ENCODE data around the gene CCL2. TPM values are rescaled to one million over a fixed set of nuclear protein-coding genes. Genes with fewer than 3 reads are reported as not detected.

Gene CCL2
- total RNA-seq, 5 donors from 2014 or later (not counting 1 experiment from before 2014, with no cell fraction given): 0.38 to 0.76 (median 0.60) TPM; not detected in 2

DNA sequence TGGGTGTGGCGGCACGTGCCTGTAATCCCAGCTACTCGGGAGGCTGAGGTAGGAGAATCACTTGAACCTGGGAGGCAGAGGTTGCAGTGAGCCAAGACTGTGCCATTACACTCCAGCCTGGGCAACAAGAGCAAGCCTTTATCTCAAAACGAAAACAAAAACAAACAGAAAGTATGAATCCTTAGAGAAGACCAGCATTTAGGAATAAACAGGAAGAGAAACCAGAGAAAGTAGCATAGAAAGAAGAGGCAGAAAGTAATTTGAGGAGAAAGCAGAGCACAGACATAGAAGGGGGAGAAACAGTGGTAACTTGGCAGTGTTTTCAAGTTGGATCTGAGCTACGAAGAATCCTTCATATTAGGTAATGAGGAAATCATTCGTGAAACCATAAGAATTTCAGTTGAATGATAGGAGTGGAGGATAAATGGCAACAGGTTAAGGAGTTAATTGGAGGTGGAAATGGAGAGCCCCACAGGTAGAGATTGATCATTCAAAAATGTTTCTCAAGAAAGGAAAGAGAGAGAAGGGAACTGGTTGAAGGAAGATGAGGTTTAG lies 9.7 kb upstream of the CCL2 start:
- H3K4me1 ChIP-seq (ENCODE audit: control insufficient read depth in 1 of 2, extremely low read depth in 1 of 2, insufficient read depth in 2 of 2, low read length in 2 of 2): no peaks in the 10 kb centered on the region
- H3K4me1 Mint-ChIP-seq: no peaks in the 10 kb centered on the region
- H3K27me3 ChIP-seq (replicated peaks in 1 of 2; ENCODE audit: control insufficient read depth in 2 of 2, extremely low read depth in 1 of 2, insufficient read depth in 2 of 2, low read length in 1 of 2): peaks cover 0 to 7% of the 10 kb centered on the region in 2 experiments
- H3K27ac Mint-ChIP-seq: no peak overlapping the region
- no peaks in the 10 kb centered on the region for H3K9me3 ChIP-seq
- WGBS (ENCODE audit: insufficient coverage): 87% methylated on average over 2 of the region's 6 CpGs
- no peaks in the 10 kb centered on the region for H3K36me3 Mint-ChIP-seq
- H3K4me3 Mint-ChIP-seq: no peak overlapping the region
- H3K4me3 ChIP-seq (ENCODE audit: control insufficient read depth in 1 of 2, extremely low read depth in 1 of 2, low read length in 1 of 2): no peak overlapping the region
- DNase-seq (no peak), ATAC-seq (replicated peaks in 1 of 4) (no peak)
- CTCF ChIA-PET: no interaction called here
- no peaks in the 10 kb centered on the region for H3K36me3 ChIP-seq (ENCODE audit: control insufficient read depth in 2 of 2, extremely low read depth in 1 of 2, insufficient read depth in 1 of 2, low read length in 1 of 2)
- no peaks in the 10 kb centered on the region for H3K9me3 Mint-ChIP-seq
- H3K27me3 Mint-ChIP-seq: peaks cover 10% of the 10 kb centered on the region in 2 donors
- no peak overlapping the region for H3K27ac ChIP-seq (ENCODE audit: low read length)
- POLR2A ChIA-PET: no interaction called here

- ChIA-PET POLR2A (no interaction called here), CTCF (no interaction called here)
- Histone ChIP-seq H3K4me3 (ENCODE audit: control insufficient read depth in 1 of 2, extremely low read depth in 1 of 2, low read length in 1 of 2) (no peak overlapping the region), H3K27ac (ENCODE audit: low read length) (no peak overlapping the region), H3K27me3 (replicated peaks in 1 of 2; ENCODE audit: control insufficient read depth in 2 of 2, extremely low read depth in 1 of 2, insufficient read depth in 2 of 2, low read length in 1 of 2) (peaks cover 0 to 7% of the 10 kb centered on the region in 2 experiments), H3K36me3 (ENCODE audit: control insufficient read depth in 2 of 2, extremely low read depth in 1 of 2, insufficient read depth in 1 of 2, low read length in 1 of 2) (no peaks in the 10 kb centered on the region), H3K9me3 (no peaks in the 10 kb centered on the region), H3K4me1 (ENCODE audit: control insufficient read depth in 1 of 2, extremely low read depth in 1 of 2, insufficient read depth in 2 of 2, low read length in 2 of 2) (no peaks in the 10 kb centered on the region)
- no peaks in the 10 kb centered on the region for H3K4me1 Mint-ChIP-seq
- DNase-seq (peak in 1 of 35 experiments; percentile 15), ATAC-seq (replicated peaks in 1 of 4) (no peak)
- H3K27ac Mint-ChIP-seq: no peak overlapping the region
- no peak overlapping the region for H3K4me3 Mint-ChIP-seq
- no peaks in the 10 kb centered on the region for H3K36me3 Mint-ChIP-seq
- peaks cover 8 to 12% of the 10 kb centered on the region in 2 donors for H3K27me3 Mint-ChIP-seq
- WGBS (ENCODE audit: insufficient coverage): no CpG with 5 or more reads among the region's 1 CpG
- H3K9me3 Mint-ChIP-seq: no peaks in the 10 kb centered on the region
Measured at GRCh38 chr17:34246446-34246845, 8.6 kb upstream of the CCL2 start.

DNA sequence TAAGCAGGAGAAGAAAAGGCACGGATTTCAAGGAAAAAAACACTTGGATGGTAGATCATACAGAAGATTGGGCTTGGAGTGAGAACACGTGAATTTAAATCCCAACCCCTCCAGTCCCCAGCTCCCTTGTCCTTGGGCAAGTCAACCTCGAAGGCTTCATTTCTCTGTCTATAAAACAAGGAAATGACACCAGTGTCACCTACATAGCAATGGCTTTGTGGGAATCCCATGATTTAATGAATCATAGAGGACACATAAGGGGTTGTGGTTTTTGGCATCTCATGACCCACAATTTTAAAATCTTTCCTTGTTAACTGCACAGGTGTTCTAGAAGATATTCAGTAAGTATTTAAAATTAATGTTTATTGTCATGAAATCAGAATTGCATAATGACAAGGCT lies 8.2 kb upstream of the CCL2 start:
- CTCF ChIA-PET: no interaction called here
- WGBS (ENCODE audit: insufficient coverage): no CpG with 5 or more reads among the region's 3 CpGs
- no peaks in the 10 kb centered on the region for H3K4me1 Mint-ChIP-seq
- no peak overlapping the region for H3K4me3 Mint-ChIP-seq
- no peaks in the 10 kb centered on the region for H3K9me3 ChIP-seq
- POLR2A ChIA-PET: no interaction called here
- H3K36me3 ChIP-seq (ENCODE audit: control insufficient read depth in 2 of 2, extremely low read depth in 1 of 2, insufficient read depth in 1 of 2, low read length in 1 of 2): no peaks in the 10 kb centered on the region
- peaks cover 0 to 7% of the 10 kb centered on the region in 2 experiments for H3K27me3 ChIP-seq (replicated peaks in 1 of 2; ENCODE audit: control insufficient read depth in 2 of 2, extremely low read depth in 1 of 2, insufficient read depth in 2 of 2, low read length in 1 of 2)
- ATAC-seq (replicated peaks in 1 of 4): no peak
- H3K27ac ChIP-seq (ENCODE audit: low read length): no peak overlapping the region
- no peaks in the 10 kb centered on the region for H3K36me3 Mint-ChIP-seq
- peaks cover 10 to 12% of the 10 kb centered on the region in 2 donors for H3K27me3 Mint-ChIP-seq
- no peak overlapping the region for H3K4me3 ChIP-seq (ENCODE audit: control insufficient read depth in 1 of 2, extremely low read depth in 1 of 2, low read length in 1 of 2)
- DNase-seq: no peak
- H3K27ac Mint-ChIP-seq: no peak overlapping the region
- H3K4me1 ChIP-seq (ENCODE audit: control insufficient read depth in 1 of 2, extremely low read depth in 1 of 2, insufficient read depth in 2 of 2, low read length in 2 of 2): no peaks in the 10 kb centered on the region
- no peaks in the 10 kb centered on the region for H3K9me3 Mint-ChIP-seq

DNA sequence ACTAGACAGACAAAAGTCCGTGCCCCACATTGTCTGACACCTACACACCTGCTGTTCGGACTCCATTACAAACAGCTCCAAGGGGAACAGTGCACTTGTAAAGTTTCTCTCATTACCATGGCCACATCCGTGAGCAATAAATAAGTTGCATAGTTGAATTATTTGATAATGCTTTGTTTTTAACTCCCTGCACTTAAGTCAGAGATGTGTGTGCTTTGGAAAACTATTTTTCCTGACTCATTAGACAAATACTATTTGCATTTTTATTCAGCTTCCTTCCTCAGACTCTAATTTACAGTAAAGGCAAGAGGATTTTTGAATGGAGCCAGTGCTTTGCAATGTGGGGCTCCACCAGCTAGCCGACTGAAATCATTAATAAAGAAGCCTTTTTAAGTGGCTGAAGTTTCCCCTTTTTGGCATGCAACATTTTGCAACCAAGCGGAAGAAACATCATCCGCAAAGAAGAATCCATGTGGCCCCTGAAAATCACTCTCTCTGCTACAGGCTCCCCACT lies 6.5 kb upstream of the CCL2 start:
- H3K4me3 Mint-ChIP-seq: no peak overlapping the region
- ChIA-PET CTCF (no interaction called here), POLR2A (interaction anchor here in 1 of 2 donors (0.5 kb wide), 1 partner anchor 24 kb away, joined by 3 read pairs; no protein-coding TSS in a partner anchor)
- Histone ChIP-seq H3K9me3 (no peaks in the 10 kb centered on the region), H3K4me1 (ENCODE audit: control insufficient read depth in 1 of 2, extremely low read depth in 1 of 2, insufficient read depth in 2 of 2, low read length in 2 of 2) (no peaks in the 10 kb centered on the region), H3K27ac (ENCODE audit: low read length) (no peak overlapping the region), H3K27me3 (replicated peaks in 1 of 2; ENCODE audit: control insufficient read depth in 2 of 2, extremely low read depth in 1 of 2, insufficient read depth in 2 of 2, low read length in 1 of 2) (peaks cover 0 to 10% of the 10 kb centered on the region in 2 experiments), H3K36me3 (ENCODE audit: control insufficient read depth in 2 of 2, extremely low read depth in 1 of 2, insufficient read depth in 1 of 2, low read length in 1 of 2) (no peaks in the 10 kb centered on the region), H3K4me3 (ENCODE audit: control insufficient read depth in 1 of 2, extremely low read depth in 1 of 2, low read length in 1 of 2) (no peak overlapping the region)
- 67% methylated on average over 3 of the region's 6 CpGs for WGBS (ENCODE audit: insufficient coverage)
- ATAC-seq (replicated peaks in 1 of 4) (no peak), DNase-seq (no peak)
- H3K27me3 Mint-ChIP-seq: peaks cover 12 to 14% of the 10 kb centered on the region in 2 donors
- no peak overlapping the region for H3K27ac Mint-ChIP-seq
- H3K36me3 Mint-ChIP-seq: no peaks in the 10 kb centered on the region
- H3K4me1 Mint-ChIP-seq: no peaks in the 10 kb centered on the region
- H3K9me3 Mint-ChIP-seq: no peaks in the 10 kb centered on the region

DNA sequence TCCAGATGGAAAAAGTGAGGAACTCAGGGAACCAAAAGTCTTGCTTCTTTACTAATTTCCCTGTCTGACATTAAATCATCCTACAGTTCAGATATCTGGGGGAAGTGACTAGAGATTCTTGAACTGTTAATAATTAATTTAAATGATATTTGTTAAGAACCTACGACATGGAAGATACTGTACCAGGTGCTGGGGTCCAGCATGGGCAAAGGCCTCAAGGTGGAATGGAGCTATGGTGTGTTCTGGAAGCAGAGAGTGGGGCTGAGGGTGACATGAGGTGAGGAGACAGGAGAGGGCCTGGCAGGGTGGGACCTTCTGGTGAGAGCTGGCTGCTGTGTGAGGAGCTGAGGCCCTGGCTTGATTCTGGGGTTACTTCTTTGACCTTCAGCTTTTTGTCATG lies 6.0 kb upstream of the CCL2 start:
- Mint-ChIP-seq H3K27ac (no peak overlapping the region), H3K9me3 (no peaks in the 10 kb centered on the region), H3K36me3 (no peaks in the 10 kb centered on the region), H3K4me1 (no peaks in the 10 kb centered on the region), H3K4me3 (no peak overlapping the region), H3K27me3 (peaks cover 13 to 14% of the 10 kb centered on the region in 2 donors)
- Histone ChIP-seq H3K4me1 (ENCODE audit: control insufficient read depth in 1 of 2, extremely low read depth in 1 of 2, insufficient read depth in 2 of 2, low read length in 2 of 2) (no peaks in the 10 kb centered on the region), H3K27me3 (replicated peaks in 1 of 2; ENCODE audit: control insufficient read depth in 2 of 2, extremely low read depth in 1 of 2, insufficient read depth in 2 of 2, low read length in 1 of 2) (peaks cover 0 to 12% of the 10 kb centered on the region in 2 experiments), H3K27ac (ENCODE audit: low read length) (no peak overlapping the region), H3K9me3 (no peaks in the 10 kb centered on the region), H3K4me3 (ENCODE audit: control insufficient read depth in 1 of 2, extremely low read depth in 1 of 2, low read length in 1 of 2) (no peak overlapping the region), H3K36me3 (ENCODE audit: control insufficient read depth in 2 of 2, extremely low read depth in 1 of 2, insufficient read depth in 1 of 2, low read length in 1 of 2) (no peaks in the 10 kb centered on the region)
- ATAC-seq (replicated peaks in 1 of 4) (no peak), DNase-seq (no peak)
- 50% methylated on average over 1 of the region's 1 CpG for WGBS (ENCODE audit: insufficient coverage)
- ChIA-PET CTCF (no interaction called here), POLR2A (interaction anchor here in 1 of 2 donors (0.5 kb wide), 1 partner anchor 24 kb away, joined by 3 read pairs; no protein-coding TSS in a partner anchor)

GRCh38 chr17:34249478-34249877 lies 5.6 kb upstream of the CCL2 start:
- Mint-ChIP-seq H3K36me3 (no peaks in the 10 kb centered on the region), H3K9me3 (no peaks in the 10 kb centered on the region), H3K4me1 (no peaks in the 10 kb centered on the region), H3K27me3 (peaks cover 14 to 15% of the 10 kb centered on the region in 2 donors), H3K27ac (no peak overlapping the region), H3K4me3 (no peak overlapping the region)
- no peak overlapping the region for H3K27ac ChIP-seq (ENCODE audit: low read length)
- ATAC-seq (replicated peaks in 1 of 4) (no peak), DNase-seq (no peak)
- 33% methylated on average over 1 of the region's 1 CpG for WGBS (ENCODE audit: insufficient coverage)
- no peak overlapping the region for H3K4me3 ChIP-seq (ENCODE audit: control insufficient read depth in 1 of 2, extremely low read depth in 1 of 2, low read length in 1 of 2)
- peaks cover 0 to 12% of the 10 kb centered on the region in 2 experiments for H3K27me3 ChIP-seq (replicated peaks in 1 of 2; ENCODE audit: control insufficient read depth in 2 of 2, extremely low read depth in 1 of 2, insufficient read depth in 2 of 2, low read length in 1 of 2)
- no peaks in the 10 kb centered on the region for H3K36me3 ChIP-seq (ENCODE audit: control insufficient read depth in 2 of 2, extremely low read depth in 1 of 2, insufficient read depth in 1 of 2, low read length in 1 of 2)
- no peaks in the 10 kb centered on the region for H3K4me1 ChIP-seq (ENCODE audit: control insufficient read depth in 1 of 2, extremely low read depth in 1 of 2, insufficient read depth in 2 of 2, low read length in 2 of 2)
- ChIA-PET CTCF (no interaction called here), POLR2A (no interaction called here)
- no peaks in the 10 kb centered on the region for H3K9me3 ChIP-seq
